Measurements from ENCODE around the gene RERE. TPM values are rescaled to one million over a fixed set of nuclear protein-coding genes. Genes with fewer than 3 reads are reported as not detected.

RERE gene
- total RNA-seq, 1 donor from 2014 or later: 139 TPM

GRCh38 chr1:8354038-8354437 lies 463.4 kb downstream of the RERE start:
- Mint-ChIP-seq H3K27ac (no peak overlapping the region), H3K4me1 (ENCODE audit: low read depth) (no peaks in the 10 kb centered on the region), H3K36me3 (ENCODE audit: low read depth) (peaks cover 42% of the 10 kb centered on the region), H3K4me3 (ENCODE audit: low read depth) (no peak overlapping the region), H3K9me3 (no peaks in the 10 kb centered on the region), H3K27me3 (ENCODE audit: low read depth) (no peaks in the 10 kb centered on the region)
- DNase-seq (ENCODE audit: low spot score): no peak
- intact Hi-C loops (cut with micrococcal nuclease): no loop called here

GRCh38 chr1:8352886-8353785 lies 464.3 kb downstream of the RERE start:
- peaks cover 37% of the 10 kb centered on the region for H3K36me3 Mint-ChIP-seq (ENCODE audit: low read depth)
- peaks cover 2% of the 10 kb centered on the region for H3K27me3 Mint-ChIP-seq (ENCODE audit: low read depth)
- intact Hi-C loops (cut with micrococcal nuclease): no loop called here
- H3K4me3 Mint-ChIP-seq (ENCODE audit: low read depth): no peak overlapping the region
- no peak for DNase-seq (ENCODE audit: low spot score)
- H3K9me3 Mint-ChIP-seq: no peaks in the 10 kb centered on the region
- no peak overlapping the region for H3K27ac Mint-ChIP-seq
- peaks cover 2% of the 10 kb centered on the region for H3K4me1 Mint-ChIP-seq (ENCODE audit: low read depth)

GRCh38 chr1:8352471-8352845 lies 465.0 kb downstream of the RERE start:
- H3K36me3 Mint-ChIP-seq (ENCODE audit: low read depth): peaks cover 30% of the 10 kb centered on the region
- no peaks in the 10 kb centered on the region for H3K9me3 Mint-ChIP-seq
- H3K4me3 Mint-ChIP-seq (ENCODE audit: low read depth): no peak overlapping the region
- no peak overlapping the region for H3K27ac Mint-ChIP-seq
- peaks cover 2% of the 10 kb centered on the region for H3K4me1 Mint-ChIP-seq (ENCODE audit: low read depth)
- DNase-seq (ENCODE audit: low spot score): no peak
- intact Hi-C loops (cut with micrococcal nuclease): no loop called here
- peaks cover 2% of the 10 kb centered on the region for H3K27me3 Mint-ChIP-seq (ENCODE audit: low read depth)

- intact Hi-C loops (cut with micrococcal nuclease): no loop called here
- DNase-seq (ENCODE audit: low spot score): no peak
- Mint-ChIP-seq H3K27ac (no peak overlapping the region), H3K36me3 (ENCODE audit: low read depth) (peaks cover 27% of the 10 kb centered on the region), H3K9me3 (no peaks in the 10 kb centered on the region), H3K4me1 (ENCODE audit: low read depth) (peaks cover 2% of the 10 kb centered on the region), H3K27me3 (ENCODE audit: low read depth) (peaks cover 2% of the 10 kb centered on the region), H3K4me3 (ENCODE audit: low read depth) (no peak overlapping the region)
Measured at GRCh38 chr1:8351693-8352470, 465.6 kb downstream of the RERE start.

GRCh38 chr1:8350914-8351684 lies 466.3 kb downstream of the RERE start:
- H3K4me1 Mint-ChIP-seq (ENCODE audit: low read depth): peaks cover 2% of the 10 kb centered on the region
- peaks cover 21% of the 10 kb centered on the region for H3K36me3 Mint-ChIP-seq (ENCODE audit: low read depth)
- intact Hi-C loops (cut with micrococcal nuclease): no loop called here
- no peak for DNase-seq (ENCODE audit: low spot score)
- H3K27me3 Mint-ChIP-seq (ENCODE audit: low read depth): peaks cover 2% of the 10 kb centered on the region
- H3K27ac Mint-ChIP-seq: no peak overlapping the region
- no peaks in the 10 kb centered on the region for H3K9me3 Mint-ChIP-seq
- no peak overlapping the region for H3K4me3 Mint-ChIP-seq (ENCODE audit: low read depth)

- intact Hi-C loops (cut with micrococcal nuclease): loop anchor here (1.0 kb wide), 2 partner anchors 335 to 368 kb away; no protein-coding TSS in a partner anchor
- Mint-ChIP-seq H3K36me3 (ENCODE audit: low read depth) (peaks cover 12% of the 10 kb centered on the region), H3K4me1 (ENCODE audit: low read depth) (peaks cover 2% of the 10 kb centered on the region), H3K4me3 (ENCODE audit: low read depth) (no peak overlapping the region), H3K27me3 (ENCODE audit: low read depth) (peaks cover 2% of the 10 kb centered on the region), H3K27ac (no peak overlapping the region), H3K9me3 (no peaks in the 10 kb centered on the region)
- no peak for DNase-seq (ENCODE audit: low spot score)
Measured at GRCh38 chr1:8349961-8350360, 467.5 kb downstream of the RERE start.

GRCh38 chr1:8349473-8349865 lies 468.0 kb downstream of the RERE start:
- Mint-ChIP-seq H3K27me3 (ENCODE audit: low read depth) (peaks cover 2% of the 10 kb centered on the region), H3K4me1 (ENCODE audit: low read depth) (peaks cover 2% of the 10 kb centered on the region), H3K4me3 (ENCODE audit: low read depth) (no peak overlapping the region), H3K36me3 (ENCODE audit: low read depth) (peaks cover 12% of the 10 kb centered on the region), H3K27ac (no peak overlapping the region), H3K9me3 (no peaks in the 10 kb centered on the region)
- DNase-seq (ENCODE audit: low spot score): no peak
- intact Hi-C loops (cut with micrococcal nuclease): loop anchor here (1.0 kb wide), 2 partner anchors 334 to 367 kb away; no protein-coding TSS in a partner anchor

- H3K9me3 Mint-ChIP-seq: no peaks in the 10 kb centered on the region
- peaks cover 2% of the 10 kb centered on the region for H3K27me3 Mint-ChIP-seq (ENCODE audit: low read depth)
- peaks cover 2% of the 10 kb centered on the region for H3K4me1 Mint-ChIP-seq (ENCODE audit: low read depth)
- no peak overlapping the region for H3K27ac Mint-ChIP-seq
- no peak overlapping the region for H3K4me3 Mint-ChIP-seq (ENCODE audit: low read depth)
- peak; percentile 45 for DNase-seq (ENCODE audit: low spot score)
- H3K36me3 Mint-ChIP-seq (ENCODE audit: low read depth): peaks cover 10% of the 10 kb centered on the region
- intact Hi-C loops (cut with micrococcal nuclease): loop anchor here (1.0 kb wide), 2 partner anchors 334 to 367 kb away; no protein-coding TSS in a partner anchor
Measured at GRCh38 chr1:8348777-8349472, 468.5 kb downstream of the RERE start.

- Mint-ChIP-seq H3K36me3 (ENCODE audit: low read depth) (peaks cover 7% of the 10 kb centered on the region), H3K9me3 (no peaks in the 10 kb centered on the region), H3K4me3 (ENCODE audit: low read depth) (no peak overlapping the region), H3K4me1 (ENCODE audit: low read depth) (peaks cover 2% of the 10 kb centered on the region), H3K27ac (no peak overlapping the region), H3K27me3 (ENCODE audit: low read depth) (peaks cover 2% of the 10 kb centered on the region)
- DNase-seq (ENCODE audit: low spot score): no peak
- intact Hi-C loops (cut with micrococcal nuclease): no loop called here
Measured at GRCh38 chr1:8348047-8348776, 469.2 kb downstream of the RERE start.

- H3K27ac Mint-ChIP-seq: no peak overlapping the region
- DNase-seq (ENCODE audit: low spot score): no peak
- H3K36me3 Mint-ChIP-seq (ENCODE audit: low read depth): peaks cover 3% of the 10 kb centered on the region
- intact Hi-C loops (cut with micrococcal nuclease): no loop called here
- peaks cover 2% of the 10 kb centered on the region for H3K4me1 Mint-ChIP-seq (ENCODE audit: low read depth)
- no peaks in the 10 kb centered on the region for H3K9me3 Mint-ChIP-seq
- no peak overlapping the region for H3K4me3 Mint-ChIP-seq (ENCODE audit: low read depth)
- peaks cover 2% of the 10 kb centered on the region for H3K27me3 Mint-ChIP-seq (ENCODE audit: low read depth)
Measured at GRCh38 chr1:8347635-8348034, 469.8 kb downstream of the RERE start.

GRCh38 chr1:8345621-8346415 lies 471.6 kb downstream of the RERE start:
- intact Hi-C loops (cut with micrococcal nuclease): no loop called here
- no peak overlapping the region for H3K27ac Mint-ChIP-seq
- no peaks in the 10 kb centered on the region for H3K36me3 Mint-ChIP-seq (ENCODE audit: low read depth)

More at GRCh38 chr1:8345621-8346415, 471.6 kb downstream of the RERE start:
- H3K9me3 Mint-ChIP-seq: no peaks in the 10 kb centered on the region
- no peak overlapping the region for H3K4me3 Mint-ChIP-seq (ENCODE audit: low read depth)
- DNase-seq (ENCODE audit: low spot score): no peak
- peaks cover 2% of the 10 kb centered on the region for H3K27me3 Mint-ChIP-seq (ENCODE audit: low read depth)
- H3K4me1 Mint-ChIP-seq (ENCODE audit: low read depth): peaks cover 2% of the 10 kb centered on the region

Data from activated T-helper 2 cell treated with anti-CD3 and anti-CD28 coated beads, Interferon-gamma antibody, Interleukin-2, Interleukin-4, amounts not matched to agents 10 μg/mL and 5 μg/mL and 100 μg/mL, durations not matched to agents 14 hours and 24 hours and 36 hours (primary cell).